GM12878 (cell line): Measurements from ENCODE around the gene COQ9. TPM values are rescaled to one million over a fixed set of nuclear protein-coding genes. Genes with fewer than 3 reads are reported as not detected.

Experiments
- ATAC-seq: fragments of 200-7000 bp; cut with Tn5 transposase; 3 replicates; pipeline ENCODE4 v1.9.1; 2020; ENCODE audit warnings: mild to moderate bottlenecking, moderate library complexity
- BruUV-seq: library from RNA; stranded (reverse); fragments of 400-500 nt; replicated peaks from 2 replicates; lab custom pipeline; 2021; lab: Mats Ljungman, UMichigan
- CTCF ChIA-PET: fragments of 300-600 bp; sonication (Branson Sonifier 250); formaldehyde crosslinking; extraction: SDS; loops from one replicate; lab custom pipeline; 2021; ENCODE audit warnings: inconsistent platforms; lab: Yijun Ruan, JAX
- POLR2A ChIA-PET: fragments of 350-600 bp; formaldehyde crosslinking; extraction: SDS; loops from one replicate; lab custom pipeline; 2021; ENCODE audit warnings: inconsistent platforms; lab: Charles Lee
- RAD21 ChIA-PET: fragments of 300-600 bp; sonication (Branson Sonifier 250); formaldehyde crosslinking; loops from one replicate; lab custom pipeline; 2023; ENCODE audit warnings: antibody characterized with exemption; ENCODE audit not compliant: unreplicated experiment; lab: Charles Lee
- SMC1A ChIA-PET: fragments of 300-600 bp; sonication (Branson Sonifier 250); formaldehyde crosslinking; loops from one replicate; lab custom pipeline; 2023; ENCODE audit not compliant: unreplicated experiment, uncharacterized antibody; lab: Charles Lee
- DNase-seq: peaks from one replicate; pipeline ENCODE4 v3.0.0-alpha.2; 2011; ENCODE audit warnings: low read depth, low spot score
- FAIRE-seq: peaks from 3 replicates; lab custom pipeline; 2011; peaks lifted over from hg19 to GRCh38; lab: Jason Lieb, UNC
- H2AFZ ChIP-seq: 2 replicates; pipeline ENCODE4 v1.6.0; 2011; ENCODE audit warnings: low read depth, low read length, control low read depth; ENCODE audit not compliant: control insufficient read depth
- H3K27ac ChIP-seq: 2 replicates; pipeline ENCODE4 v1.5.1; 2011; ENCODE audit warnings: control low read depth; ENCODE audit not compliant: control insufficient read depth, insufficient read depth
- H3K27me3 ChIP-seq, 2 experiments: replicated peaks in 1 of 2; 2 replicates each; pipeline versions ENCODE4 v1.6.0 to v1.6.1; 2011; ENCODE audit warnings: low read length in 1 of 2; ENCODE audit not compliant: control insufficient read depth in 2 of 2, insufficient read depth in 2 of 2
- H3K36me3 ChIP-seq, 2 experiments: 2 replicates each; pipeline ENCODE4 v1.5.1; 2011; ENCODE audit warnings: low read length in 1 of 2; ENCODE audit not compliant: control insufficient read depth in 2 of 2, insufficient read depth in 2 of 2
- H3K4me1 ChIP-seq: 2 replicates; pipeline ENCODE4 v1.6.1; 2011; ENCODE audit warnings: mild to moderate bottlenecking, low read length, moderate library complexity, mixed read lengths; ENCODE audit not compliant: control insufficient read depth, insufficient read depth
- H3K4me2 ChIP-seq: 2 replicates; pipeline ENCODE4 v1.6.0; 2011; ENCODE audit warnings: control low read depth; ENCODE audit not compliant: control insufficient read depth, insufficient read depth
- H3K4me3 ChIP-seq: fragments of 200-600 bp; sonication (generic); 2 replicates; pipeline ENCODE4 v1.5.1; 2016
- H3K79me2 ChIP-seq: 2 replicates; pipeline ENCODE4 v1.6.0; 2011; ENCODE audit warnings: low read length; ENCODE audit not compliant: control insufficient read depth, insufficient read depth
- H3K9ac ChIP-seq: 2 replicates; pipeline ENCODE4 v1.8.0; 2011; ENCODE audit warnings: low read length, control low read depth, mixed read lengths; ENCODE audit not compliant: control insufficient read depth, insufficient read depth
- H3K9me3 ChIP-seq: replicated peaks from 3 replicates; pipeline ENCODE4 v1.5.1; 2011; ENCODE audit warnings: mild to moderate bottlenecking, low read length; ENCODE audit not compliant: control insufficient read depth, insufficient read depth
- H4K20me1 ChIP-seq: 2 replicates; pipeline ENCODE4 v1.6.0; 2011; ENCODE audit not compliant: control insufficient read depth, insufficient read depth
- CEBPB ChIP-seq, 2 experiments: fragments of 150-350 bp in 1 of 2; IDR thresholded peaks; 2 replicates each; pipeline ENCODE4 v1.6.1; 2012 to 2014; ENCODE audit warnings: low read depth in 2 of 2, low read length in 2 of 2, borderline replicate concordance in 1 of 2, inconsistent platforms in 1 of 2
- E2F8 ChIP-seq: fragments of 450-650 bp; IDR thresholded peaks from 2 replicates; pipeline ENCODE4 v1.6.1; 2018; ENCODE audit warnings: mild to moderate bottlenecking, low read depth, moderate library complexity; ENCODE audit not compliant: partially characterized antibody
- ZBTB11 ChIP-seq: fragments of 450-650 bp; formaldehyde crosslinking; IDR thresholded peaks from 2 replicates; pipeline ENCODE4 v1.5.0; 2022; ENCODE audit warnings: mild to moderate bottlenecking, missing genetic modification characterization
- ZNF384 ChIP-seq: IDR thresholded peaks from 2 replicates; pipeline ENCODE4 v1.6.1; 2012; ENCODE audit warnings: low read depth, mild to moderate bottlenecking, low read length, improper control_type of control experiment, borderline replicate concordance
- in situ Hi-C: fragments of 300-500 bp; cut with MboI; formaldehyde crosslinking; loops from 9 replicates; pipeline ENCODE4 v1.14.3; 2018; ENCODE audit warnings: mixed read lengths
- intact Hi-C: fragments of 100-400 bp; cut with micrococcal nuclease; formaldehyde crosslinking; loops from one replicate; pipeline ENCODE4 v1.14.2; 2022; ENCODE audit not compliant: unreplicated experiment
- polyA plus RNA-seq, 11 experiments: library from polyadenylated mRNA; depleted of rRNA in 4 of 11; unstranded in 6 of 11; stranded (reverse) in 5 of 11; fragments of >200 nt; fragmentation: Nextera tagmentation in 4 of 11; fragmentation: Illumina TruSeq in 1 of 11; extraction: Ambion mirVana in 4 of 11; extraction: Trizol in 1 of 11; gene quantifications; 1 replicate in 1 of 11; 2 replicates in 10 of 11; pipeline versions ENCODE4 v1.2.1 to v1.2.3, GENCODE V29; 2011 to 2016; ENCODE audit warnings: inconsistent platforms in 2 of 11, missing spikeins in 2 of 11, low read depth in 1 of 11
- total RNA-seq, 4 experiments: library from RNA; depleted of rRNA in 3 of 4; stranded (reverse); fragments of >200 nt in 3 of 4; fragmentation: Illumina TruSeq in 1 of 4; extraction: Trizol in 1 of 4; gene quantifications; 2 replicates each; pipeline versions ENCODE4 v1.2.1 to v1.2.3, GENCODE V29; 2013 to 2021

The COQ9 gene
- total and polyA plus RNA-seq, 10 of the 15 experiments (the other 5 are each of a cell fraction or from before 2014, with no cell fraction given), result 24.1 to 79.7 (median 50.1) TPM

- no peak for ATAC-seq
Measured at GRCh38 chr16:57427824-57428223, 19.5 kb upstream of the COQ9 start.

More at GRCh38 chr16:57427824-57428223, 19.5 kb upstream of the COQ9 start:
- in situ Hi-C loops (no loop called here), intact Hi-C loops (no loop called here)
- no peak for FAIRE-seq
- no peaks in the 10 kb centered on the region for H3K4me1 ChIP-seq
- CTCF ChIA-PET, result no interaction called here
- BruUV-seq, result no TSS peak
- no peak for DNase-seq
- H4K20me1 ChIP-seq, result no peaks in the 10 kb centered on the region
- H2AFZ ChIP-seq, result no peak overlapping the region
- no peak for TF ChIP-seq E2F8
- no peak for TF ChIP-seq ZBTB11 (CRISPR knock-in tag)
- no peak for TF ChIP-seq CEBPB (IDR thresholded peaks at IDR 0.05; ENCODE audit: borderline replicate concordance in 1 of 2, low read depth in 2 of 2, low read length in 2 of 2)
- no peak for TF ChIP-seq ZNF384
- H3K36me3 ChIP-seq, result peaks cover 12 to 16% of the 10 kb centered on the region in 2 experiments
- no peak overlapping the region for H3K9ac ChIP-seq
- H3K4me2 ChIP-seq, result no peak overlapping the region
- RAD21 ChIA-PET, result no interaction called here
- H3K9me3 ChIP-seq, result no peaks in the 10 kb centered on the region
- no peaks in the 10 kb centered on the region for H3K27me3 ChIP-seq
- no peak overlapping the region for H3K27ac ChIP-seq
- no peak overlapping the region for H3K4me3 ChIP-seq
- no peaks in the 10 kb centered on the region for H3K79me2 ChIP-seq
- POLR2A ChIA-PET, result no interaction called here
- SMC1A ChIA-PET, result no interaction called here
